WERI-Rb-1 (cell line): ENCODE results near the gene EBF4.

Source experiments
- DNase-seq: peaks from one replicate; pipeline ENCODE4 v3.0.0-alpha.2; 2020
- H3K27ac ChIP-seq: fragments of 250-450 bp; sonication (Bioruptor Pico); 2 replicates; pipeline ENCODE4 v1.5.1; 2020; ENCODE audit warnings: mild to moderate bottlenecking, moderate library complexity
- H3K27me3 ChIP-seq: fragments of 250-450 bp; sonication (Bioruptor Pico); 2 replicates; pipeline ENCODE4 v1.5.1; 2021; ENCODE audit warnings: mild to moderate bottlenecking, low read depth, moderate library complexity; ENCODE audit not compliant: insufficient read depth, severe bottlenecking
- H3K36me3 ChIP-seq: fragments of 250-450 bp; sonication (Bioruptor Pico); 2 replicates; pipeline ENCODE4 v1.5.1; 2020; ENCODE audit warnings: mild to moderate bottlenecking, moderate library complexity
- H3K4me3 ChIP-seq: 2 replicates; pipeline ENCODE4 v1.5.1; 2011; ENCODE audit warnings: low read depth, mild to moderate bottlenecking, control low read depth, low read length
- H3K9me3 ChIP-seq: fragments of 250-450 bp; sonication (Bioruptor Pico); 2 replicates; pipeline ENCODE4 v1.5.1; 2021; ENCODE audit warnings: mild to moderate bottlenecking, moderate library complexity; ENCODE audit not compliant: severe bottlenecking
- TF ChIP-seq, protein P1 (sequence below): IDR thresholded peaks from 2 replicates; pipeline ENCODE4 v1.5.1; 2011; ENCODE audit warnings: low read depth, mild to moderate bottlenecking, control low read depth, inconsistent platforms, low read length

Gene EBF4

DNA sequence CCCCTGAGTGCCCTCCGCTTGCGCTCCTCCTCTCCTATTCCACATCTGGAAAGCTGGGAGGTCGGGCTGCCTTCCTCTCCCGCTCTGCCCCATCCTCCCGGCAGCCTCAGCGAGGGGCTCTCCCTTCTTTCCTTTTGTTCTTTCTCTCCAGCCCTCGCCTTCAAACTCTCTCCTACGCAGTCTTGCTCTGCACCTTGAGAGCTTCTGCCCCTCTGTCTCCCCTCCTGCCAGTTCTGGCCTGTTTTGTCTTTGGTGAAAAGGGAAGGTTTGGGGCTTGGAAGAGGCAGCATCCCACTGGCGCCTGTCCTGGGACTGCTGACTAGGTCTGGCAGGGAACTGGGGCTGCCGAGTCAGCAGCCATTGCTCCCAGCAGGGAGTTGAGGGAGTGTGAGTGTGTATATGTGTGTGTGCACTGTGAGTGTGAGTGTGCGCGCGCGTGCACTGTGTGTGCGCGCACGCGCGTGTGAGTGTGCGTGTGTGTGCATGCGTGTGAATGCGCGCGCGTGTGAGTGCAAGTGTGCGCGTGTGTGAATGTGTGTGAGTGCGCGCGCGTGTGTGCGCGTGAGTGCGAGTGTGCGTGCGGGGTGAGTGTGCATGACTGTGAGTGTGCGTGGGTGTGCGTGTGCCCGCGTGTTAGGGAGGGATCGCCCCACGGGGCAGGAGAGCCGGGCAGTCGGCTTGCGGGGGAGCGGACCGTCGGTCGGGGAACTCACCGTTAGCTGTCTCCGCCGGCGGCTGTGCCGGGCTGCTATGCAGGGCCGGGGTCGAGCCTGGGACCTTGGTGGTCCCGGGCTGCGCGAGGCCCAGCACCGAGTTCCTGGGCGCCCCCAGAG is 107.3 kb downstream of the EBF4 start:
- DNase-seq, result peak; percentile 28
- peak overlapping the region; percentile 59 for H3K4me3 ChIP-seq
- H3K9me3 ChIP-seq, result no peaks in the 10 kb centered on the region
- peaks cover 35% of the 10 kb centered on the region for H3K36me3 ChIP-seq
- peak overlapping the region; percentile 67 for H3K27ac ChIP-seq
- TF ChIP-seq, protein P1, sequence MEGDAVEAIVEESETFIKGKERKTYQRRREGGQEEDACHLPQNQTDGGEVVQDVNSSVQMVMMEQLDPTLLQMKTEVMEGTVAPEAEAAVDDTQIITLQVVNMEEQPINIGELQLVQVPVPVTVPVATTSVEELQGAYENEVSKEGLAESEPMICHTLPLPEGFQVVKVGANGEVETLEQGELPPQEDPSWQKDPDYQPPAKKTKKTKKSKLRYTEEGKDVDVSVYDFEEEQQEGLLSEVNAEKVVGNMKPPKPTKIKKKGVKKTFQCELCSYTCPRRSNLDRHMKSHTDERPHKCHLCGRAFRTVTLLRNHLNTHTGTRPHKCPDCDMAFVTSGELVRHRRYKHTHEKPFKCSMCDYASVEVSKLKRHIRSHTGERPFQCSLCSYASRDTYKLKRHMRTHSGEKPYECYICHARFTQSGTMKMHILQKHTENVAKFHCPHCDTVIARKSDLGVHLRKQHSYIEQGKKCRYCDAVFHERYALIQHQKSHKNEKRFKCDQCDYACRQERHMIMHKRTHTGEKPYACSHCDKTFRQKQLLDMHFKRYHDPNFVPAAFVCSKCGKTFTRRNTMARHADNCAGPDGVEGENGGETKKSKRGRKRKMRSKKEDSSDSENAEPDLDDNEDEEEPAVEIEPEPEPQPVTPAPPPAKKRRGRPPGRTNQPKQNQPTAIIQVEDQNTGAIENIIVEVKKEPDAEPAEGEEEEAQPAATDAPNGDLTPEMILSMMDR, result no peak
- H3K27me3 ChIP-seq, result no peaks in the 10 kb centered on the region

DNA sequence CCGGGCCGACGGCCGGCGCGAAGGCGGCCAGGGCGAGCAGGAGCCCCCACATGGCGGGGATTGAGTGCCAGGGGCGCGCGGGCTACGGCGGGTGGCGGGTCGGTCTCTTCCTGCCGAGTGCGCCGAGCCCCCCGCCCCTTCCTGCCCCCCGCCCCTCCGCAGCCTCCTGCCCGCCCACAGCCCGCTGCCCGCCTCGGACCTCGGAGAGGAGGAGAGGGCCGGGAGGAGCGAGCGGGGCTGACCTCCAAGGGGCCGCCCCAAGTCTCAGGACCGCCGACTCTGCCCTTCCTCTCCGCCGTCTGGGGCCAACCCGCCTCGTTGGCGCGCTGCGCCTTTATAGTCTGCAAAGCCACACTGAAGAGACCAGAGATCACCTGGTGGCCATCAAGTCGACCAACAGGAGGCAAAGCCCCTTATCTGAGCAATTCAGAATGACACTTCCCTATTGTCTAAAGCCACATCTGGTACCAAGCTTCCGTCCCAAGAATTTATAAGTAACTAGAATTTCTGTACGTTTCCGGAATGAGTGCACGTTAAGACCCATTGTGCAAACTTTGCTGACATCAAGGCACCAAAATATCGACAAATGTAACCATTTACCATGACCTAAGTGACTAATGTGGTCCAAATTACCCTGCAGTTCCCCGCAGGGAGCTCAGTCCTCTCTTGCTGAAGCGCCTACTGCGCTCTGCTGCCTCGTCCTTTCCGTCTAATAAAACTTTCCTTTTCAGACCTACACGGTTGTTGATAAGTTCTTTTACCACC is 108.1 kb downstream of the EBF4 start, which contains the start of gene CPXM1:
Gene CPXM1 (minus strand): TSS at position 107 of the 765 bp plus-strand sequence. CDS start 55 bp downstream, at position 52.
- peak; percentile 81 for DNase-seq
- H3K4me3 ChIP-seq, result peak within 1 kb of the TSS; percentile 59
- no peaks in the 10 kb centered on the region for H3K27me3 ChIP-seq
- H3K9me3 ChIP-seq, result no peaks in the 10 kb centered on the region
- TF ChIP-seq, protein P1, result peak; percentile 37
- peak within 1 kb of the TSS; percentile 67 for H3K27ac ChIP-seq
- peaks cover 31% of the 10 kb centered on the region for H3K36me3 ChIP-seq

DNA sequence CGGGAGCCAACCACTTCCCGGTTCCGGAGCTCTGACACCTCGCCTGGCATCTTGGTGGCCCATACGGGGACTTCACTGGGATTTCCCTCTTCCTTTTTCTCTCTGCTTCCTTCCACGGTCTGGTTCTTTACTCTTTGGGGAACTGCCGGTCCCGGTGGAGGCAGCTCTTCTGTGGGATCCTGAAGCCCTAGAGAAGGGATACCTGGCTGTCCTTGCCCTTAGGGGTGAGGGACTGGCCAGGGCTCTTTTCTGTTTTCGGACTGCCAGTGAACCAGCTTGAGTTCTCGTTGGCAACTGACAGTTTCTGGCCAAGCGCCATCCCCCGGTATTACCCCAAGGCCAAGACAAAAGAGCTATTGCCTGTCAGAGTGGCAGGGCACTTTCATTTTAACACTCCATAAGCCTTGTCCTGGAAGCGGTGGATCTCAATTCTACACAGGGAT is 108.7 kb downstream of the EBF4 start:
- DNase-seq, result no peak
- no peaks in the 10 kb centered on the region for H3K27me3 ChIP-seq

DNA sequence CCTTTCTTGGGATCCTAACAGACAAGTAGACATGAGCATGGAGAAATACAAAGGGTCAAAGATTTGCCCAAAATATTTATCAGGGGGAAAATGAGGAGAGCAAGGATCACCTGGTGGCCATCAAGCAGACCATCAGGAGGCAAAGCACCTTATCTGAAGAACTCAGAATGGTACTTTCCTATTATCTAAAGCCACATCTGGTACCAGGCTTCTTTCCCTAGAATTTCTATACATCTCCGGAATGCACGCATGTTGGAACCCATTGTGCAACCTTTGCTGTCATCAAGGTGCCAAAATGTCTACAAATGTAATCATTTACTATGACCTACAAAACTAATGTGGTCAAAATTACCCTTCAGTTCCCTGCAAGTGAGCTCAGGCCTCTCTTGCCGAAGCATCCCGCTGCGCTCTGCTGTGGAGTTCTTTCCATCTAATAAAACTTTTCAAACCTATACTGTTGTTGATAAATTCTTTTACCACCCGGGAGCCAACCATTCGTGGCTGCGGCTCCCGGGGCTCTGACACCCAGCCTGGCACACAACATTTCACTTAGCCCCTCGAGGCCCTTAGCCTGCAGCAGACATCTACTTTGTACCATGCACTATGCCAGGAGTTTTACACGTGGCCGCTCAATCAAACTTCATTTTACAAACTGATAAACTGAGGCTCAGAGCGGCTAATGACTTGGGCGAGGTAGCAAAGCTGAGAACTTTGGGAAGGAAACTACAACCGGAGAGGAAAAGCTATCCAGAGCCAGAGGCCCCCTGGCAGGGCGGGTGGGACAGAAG is 111.7 kb downstream of the EBF4 start:
- TF ChIP-seq, protein P1, result no peak
- no peaks in the 10 kb centered on the region; the same call in 1 of the 2 replicates for H3K36me3 ChIP-seq
- no peak overlapping the region for H3K4me3 ChIP-seq
- H3K27me3 ChIP-seq, result no peaks in the 10 kb centered on the region
- H3K27ac ChIP-seq, result no peak overlapping the region
- peaks cover under 1% of the 10 kb centered on the region for H3K9me3 ChIP-seq
- no peak for DNase-seq

More for the DNA sequence above, 108.7 kb downstream of the EBF4 start:
- peak overlapping the region; percentile 59 for H3K4me3 ChIP-seq
- H3K36me3 ChIP-seq, result peaks cover 25% of the 10 kb centered on the region
- TF ChIP-seq, protein P1, result no peak
- peak overlapping the region; percentile 67 for H3K27ac ChIP-seq
- no peaks in the 10 kb centered on the region for H3K9me3 ChIP-seq

DNA sequence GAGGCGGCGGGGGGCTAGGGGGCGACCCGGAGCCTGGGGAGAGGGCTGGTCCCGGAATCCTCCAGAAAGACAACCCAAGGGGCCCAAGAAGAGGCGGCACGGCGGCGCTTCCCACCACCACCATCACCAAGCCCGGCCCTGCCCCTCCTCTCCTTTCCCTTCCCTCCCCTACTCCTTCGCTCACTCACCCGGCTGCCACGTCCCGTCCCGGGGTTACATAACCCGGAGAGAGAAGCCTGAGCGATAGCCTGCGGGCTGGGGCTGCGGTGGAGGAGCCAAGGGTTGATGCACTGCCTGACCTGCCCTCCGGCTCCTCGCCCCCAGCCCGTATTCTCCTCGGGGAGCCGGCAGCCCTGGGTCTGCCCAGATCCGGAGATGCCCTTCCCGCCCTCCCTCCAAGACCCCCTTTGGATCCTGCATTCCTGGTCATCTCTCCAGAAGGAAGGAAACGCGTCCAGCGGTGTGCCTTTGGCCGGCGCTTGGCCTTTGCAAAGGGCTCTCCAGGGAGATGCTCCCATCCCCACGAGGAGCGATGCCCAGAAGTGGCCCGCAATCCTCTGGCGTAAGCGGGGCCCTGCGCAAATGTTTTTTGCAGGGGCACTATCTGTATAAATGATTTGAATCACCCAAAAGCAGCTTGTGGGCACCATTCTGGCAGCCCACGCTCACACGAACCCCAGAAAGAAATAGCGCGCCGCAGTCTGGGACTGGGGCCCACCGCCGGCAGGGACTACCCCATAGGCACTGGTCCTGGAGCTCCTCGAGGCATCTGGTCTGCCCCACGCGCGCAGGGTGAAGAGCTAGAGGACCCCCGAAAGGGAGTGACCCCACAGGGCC is 112.5 kb downstream of the EBF4 start:
- no peak for DNase-seq
- Histone ChIP-seq H3K36me3 (no peaks in the 10 kb centered on the region; the same call in 1 of the 2 replicates), H3K27me3 (no peaks in the 10 kb centered on the region), H3K4me3 (no peak overlapping the region), H3K27ac (no peak overlapping the region), H3K9me3 (peaks cover 6% of the 10 kb centered on the region)
- TF ChIP-seq, protein P1, result no peak
